ENCODE data around the gene LGI4.

Gene LGI4

GRCh38 chr19:35123573-35123972, 11.3 kb downstream of the LGI4 start:
- DNase-seq (ENCODE audit: low read depth): no peak

DNA sequence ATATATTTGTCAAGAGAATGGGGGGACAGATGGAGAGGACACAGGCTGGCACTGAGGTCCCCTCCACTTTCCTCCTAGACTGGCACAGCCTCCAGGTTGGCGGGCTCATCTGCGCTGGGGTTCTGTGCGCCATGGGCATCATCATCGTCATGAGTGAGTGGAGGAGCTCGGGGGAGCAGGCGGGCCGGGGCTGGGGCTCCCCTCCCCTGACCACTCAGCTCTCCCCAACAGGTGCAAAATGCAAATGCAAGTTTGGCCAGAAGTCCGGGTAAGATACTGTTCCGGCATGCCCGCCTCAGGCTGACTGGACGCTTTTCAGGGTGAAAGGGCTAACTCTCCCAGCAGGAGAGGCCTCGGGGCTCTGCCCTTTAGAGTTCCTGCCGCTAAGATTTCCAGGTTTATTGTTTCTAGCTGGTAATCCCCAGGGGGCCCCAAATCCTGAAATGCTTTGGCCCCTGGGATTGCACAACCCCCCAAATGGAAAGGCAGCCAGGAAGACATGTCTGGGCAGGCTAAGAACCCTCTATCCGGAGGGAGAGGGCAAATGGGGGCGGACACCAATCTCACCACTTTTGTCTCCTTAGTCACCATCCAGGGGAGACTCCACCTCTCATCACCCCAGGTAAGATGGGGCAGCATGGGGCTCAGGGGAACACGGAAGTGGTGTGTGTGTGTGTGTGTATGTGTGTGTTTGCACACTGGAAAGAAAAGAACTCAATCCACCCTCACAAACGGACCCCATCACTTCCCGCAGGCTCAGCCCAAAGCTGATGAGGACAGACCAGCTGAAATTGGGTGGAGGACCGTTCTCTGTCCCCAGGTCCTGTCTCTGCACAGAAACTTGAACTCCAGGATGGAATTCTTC, 11.9 kb downstream of the LGI4 start:
- no peak for DNase-seq (ENCODE audit: low read depth)

- DNase-seq (ENCODE audit: low read depth): no peak
Observed at GRCh38 chr19:35120898-35121297, 14.0 kb downstream of the LGI4 start.

DNA sequence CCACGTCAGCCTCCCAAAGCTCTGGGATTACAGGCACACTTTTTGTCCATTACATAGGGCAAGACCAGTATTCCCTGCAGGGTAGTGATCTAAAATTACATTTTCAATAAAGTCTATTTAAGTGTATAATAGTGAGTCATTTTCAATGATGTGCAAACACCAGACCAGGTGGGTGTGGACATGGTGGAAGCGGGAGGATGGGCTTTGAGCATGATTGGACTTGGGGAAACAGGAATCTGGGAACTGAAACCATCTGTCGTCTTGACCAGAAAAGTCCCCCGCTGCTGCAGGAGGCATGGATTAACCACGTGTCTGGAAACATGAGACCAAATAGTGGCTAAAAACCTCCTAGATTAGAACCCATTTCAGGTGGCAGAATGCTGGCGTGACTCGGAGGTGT, 14.4 kb downstream of the LGI4 start:
- DNase-seq (ENCODE audit: low read depth): no peak

- no peak for DNase-seq (ENCODE audit: low read depth)
Observed at GRCh38 chr19:35119578-35120155, 15.2 kb downstream of the LGI4 start.

GRCh38 chr19:35119091-35119490, 15.8 kb downstream of the LGI4 start:
- no peak for DNase-seq (ENCODE audit: low read depth)

- no peak for DNase-seq (ENCODE audit: low read depth)
Observed at GRCh38 chr19:35118268-35119020, 16.4 kb downstream of the LGI4 start.

DNA sequence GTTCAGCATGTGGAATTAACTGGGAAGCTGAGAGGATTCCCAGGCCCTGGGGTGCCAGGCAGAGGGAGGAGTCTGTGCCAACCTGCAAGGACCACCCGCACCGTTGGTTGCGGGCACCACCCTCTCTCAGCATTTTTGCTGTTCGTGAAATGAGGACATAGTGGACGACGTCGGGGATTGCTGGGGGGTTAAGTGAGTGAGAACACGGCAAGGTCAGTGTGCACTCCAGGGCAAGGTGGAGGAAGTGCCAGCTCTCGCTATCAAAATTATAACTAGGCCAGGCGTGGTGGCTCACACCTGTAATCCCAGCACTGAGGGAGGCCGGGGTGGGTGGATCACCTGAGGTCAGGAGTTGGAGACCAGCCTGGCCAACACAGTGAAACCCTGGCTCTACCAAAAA, 17.1 kb downstream of the LGI4 start:
- DNase-seq (ENCODE audit: low read depth): no peak

- DNase-seq (ENCODE audit: low read depth): no peak
Observed at GRCh38 chr19:35117116-35117515, 17.7 kb downstream of the LGI4 start.

DNA sequence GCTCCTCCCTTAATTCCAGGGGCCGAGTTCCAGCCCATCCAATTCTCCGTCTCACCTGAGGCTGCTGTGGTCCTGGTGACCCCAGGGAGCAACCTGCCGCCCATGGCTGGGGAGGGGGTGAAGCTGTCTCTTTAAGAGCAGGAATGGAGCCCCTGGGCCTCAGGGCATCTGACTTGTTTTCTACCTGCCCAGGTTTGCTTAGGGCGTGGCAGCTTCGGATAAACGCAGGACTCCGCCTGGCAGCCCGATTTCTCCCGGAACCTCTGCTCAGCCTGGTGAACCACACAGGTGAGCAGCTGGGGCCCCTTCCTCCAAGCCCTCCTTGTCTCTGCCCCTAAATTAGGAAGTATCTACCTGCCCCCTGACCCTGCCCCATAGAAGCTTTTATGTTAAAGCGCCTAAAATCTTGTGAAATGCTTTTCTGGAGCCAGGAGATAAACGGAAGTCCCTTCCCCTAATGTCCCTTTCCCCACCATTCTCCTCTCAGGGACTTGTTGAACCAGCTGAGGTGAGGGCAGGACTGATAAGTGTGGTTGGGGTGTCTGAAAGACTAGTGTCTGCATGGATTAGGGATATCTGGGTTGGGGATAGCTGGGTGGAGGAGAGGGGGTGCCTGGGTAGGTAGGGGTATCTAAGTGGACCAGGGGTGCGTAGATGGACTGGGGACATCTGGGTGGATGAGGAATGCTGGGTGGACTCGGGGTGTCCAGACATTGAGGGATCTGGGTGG, 18.6 kb downstream of the LGI4 start:
- DNase-seq (ENCODE audit: low read depth): no peak

DNA sequence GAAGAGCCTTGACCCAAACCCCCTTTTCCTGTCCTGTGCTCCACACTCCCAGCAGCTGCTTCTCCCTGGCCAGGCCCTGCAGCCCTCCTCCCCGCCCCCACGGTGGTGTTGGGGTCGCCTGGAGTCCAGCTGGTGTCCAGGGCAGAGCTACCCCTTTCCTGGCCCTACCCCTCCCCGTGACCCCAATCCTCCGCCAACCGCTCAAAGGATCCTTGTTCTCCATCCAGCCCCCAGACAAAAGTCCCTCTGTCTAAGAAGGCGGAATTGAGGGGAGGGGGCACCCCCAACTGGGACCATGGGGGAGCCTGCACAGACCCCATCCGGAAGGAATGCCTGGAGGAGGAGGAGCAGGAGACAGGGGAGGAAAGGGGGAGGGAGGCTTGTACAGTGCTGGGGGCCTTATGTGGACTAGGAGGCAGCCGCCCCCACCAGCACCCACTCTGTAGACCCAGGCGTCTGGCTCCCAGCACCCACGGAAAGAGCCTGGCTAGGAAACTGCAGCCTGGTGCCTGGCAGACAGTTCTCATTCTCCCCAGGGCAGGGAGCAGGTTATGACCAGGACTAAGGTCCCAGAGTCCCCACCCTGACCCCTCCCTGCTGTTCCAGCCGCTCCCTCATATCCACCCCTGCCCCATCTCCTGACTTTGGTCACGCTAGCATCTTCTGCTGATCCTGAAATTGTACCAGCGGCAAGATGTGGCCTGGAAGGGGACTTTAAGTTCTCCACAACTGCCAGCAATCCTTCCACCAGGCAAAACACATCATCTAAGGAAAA, 19.5 kb downstream of the LGI4 start, which contains the start of gene FXYD3:
Gene FXYD3, plus strand, starts transcription at position 647 of the 775 bp plus-strand sequence. CDS start 3,554 bp downstream, outside the sequence.
- DNase-seq (ENCODE audit: low read depth): no peak

- DNase-seq (ENCODE audit: low read depth): peak; percentile 52
Observed at GRCh38 chr19:35114353-35115176, 20.3 kb downstream of the LGI4 start.

DNA sequence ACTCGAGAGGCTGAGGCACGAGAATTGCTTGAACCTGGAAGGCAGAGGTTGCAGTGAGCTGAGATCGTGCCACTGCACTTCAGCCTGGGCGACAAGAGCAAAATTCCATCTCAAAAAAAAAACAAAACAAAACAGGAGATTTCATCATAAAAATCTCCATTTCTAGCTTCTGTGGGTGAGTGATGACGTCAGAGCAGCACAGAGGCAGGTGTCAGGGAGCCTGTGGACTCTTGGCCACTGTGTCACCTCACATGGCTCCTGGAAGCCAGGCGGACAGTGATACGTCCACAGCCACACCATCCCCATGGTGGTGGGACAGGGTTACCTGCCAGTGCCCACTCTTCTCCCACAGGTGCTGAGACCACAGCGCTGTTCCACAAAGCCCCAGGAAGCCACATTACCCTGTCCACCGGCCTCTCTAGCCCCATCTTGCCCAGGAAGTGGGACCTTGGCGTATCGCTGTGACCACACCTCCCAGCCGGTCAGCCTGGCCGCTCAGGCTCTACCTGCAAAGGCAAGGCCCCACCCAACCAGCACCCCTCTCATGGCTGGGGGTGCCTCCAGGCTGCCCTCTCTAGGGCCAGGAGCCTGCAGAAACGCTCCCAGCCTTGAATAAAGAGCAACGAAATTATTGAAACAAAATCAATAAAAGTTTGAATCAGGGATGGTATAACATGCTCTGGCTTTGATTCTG, 21.7 kb downstream of the LGI4 start:
- no peak for DNase-seq (ENCODE audit: low read depth)

- no peak for DNase-seq (ENCODE audit: low read depth)
Observed at GRCh38 chr19:35110974-35111373, 23.9 kb downstream of the LGI4 start.

DNA sequence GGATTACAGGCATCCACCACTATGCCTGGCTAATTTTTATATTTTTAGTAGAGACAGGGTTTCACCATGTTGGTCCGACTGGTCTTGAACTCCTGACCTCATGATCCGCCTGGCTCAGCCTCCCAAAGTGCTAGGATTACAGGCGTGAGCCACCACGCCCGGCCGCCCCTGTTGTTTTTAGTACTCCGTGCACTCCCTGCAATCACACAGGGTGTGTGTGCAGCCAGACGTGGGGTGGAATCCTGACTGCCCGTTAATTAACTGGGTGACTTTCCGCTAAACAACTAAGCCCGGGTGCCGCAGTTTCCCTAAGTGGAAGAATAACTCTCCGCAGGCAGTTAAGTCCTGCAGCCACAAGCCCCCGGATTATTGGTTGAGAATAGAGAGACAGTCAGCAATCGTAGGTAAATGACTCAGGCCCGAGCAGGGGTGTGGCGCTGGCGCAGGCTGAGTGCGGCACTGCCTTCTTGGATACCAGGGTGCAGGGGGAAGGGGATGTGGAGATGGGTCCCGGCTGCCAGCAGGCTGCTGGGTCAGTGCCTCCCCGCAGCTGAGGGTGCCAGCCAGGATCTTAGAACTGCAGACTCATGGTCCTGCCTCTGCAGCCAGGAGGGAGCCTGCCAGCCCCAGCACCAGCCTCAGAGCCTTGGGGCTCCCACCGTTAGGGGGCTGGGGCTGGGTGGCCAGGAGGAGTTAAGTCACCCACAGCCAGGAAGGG, 25.3 kb downstream of the LGI4 start:
- DNase-seq (ENCODE audit: low read depth): no peak

DNA sequence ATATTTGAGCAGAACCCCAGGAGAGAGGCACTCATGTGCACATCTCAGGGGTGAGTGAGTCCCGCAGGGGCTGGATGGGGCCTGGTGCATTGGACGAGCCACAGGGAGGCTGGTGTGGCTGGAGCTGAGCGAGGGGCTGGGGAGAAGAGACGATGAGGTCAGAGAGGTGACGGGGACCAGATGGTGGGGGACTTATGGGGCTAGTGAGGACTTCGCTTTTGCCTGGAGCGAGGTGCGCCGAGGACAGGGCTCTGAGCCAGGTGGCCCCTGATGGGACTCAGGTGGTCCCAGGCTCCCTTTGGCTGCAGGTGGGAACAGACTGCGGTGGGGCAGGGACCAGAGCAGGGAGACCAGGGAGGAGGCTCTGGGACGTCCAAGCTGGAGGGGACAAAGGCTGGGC, 26.1 kb downstream of the LGI4 start:
- no peak for DNase-seq (ENCODE audit: low read depth)

DNA sequence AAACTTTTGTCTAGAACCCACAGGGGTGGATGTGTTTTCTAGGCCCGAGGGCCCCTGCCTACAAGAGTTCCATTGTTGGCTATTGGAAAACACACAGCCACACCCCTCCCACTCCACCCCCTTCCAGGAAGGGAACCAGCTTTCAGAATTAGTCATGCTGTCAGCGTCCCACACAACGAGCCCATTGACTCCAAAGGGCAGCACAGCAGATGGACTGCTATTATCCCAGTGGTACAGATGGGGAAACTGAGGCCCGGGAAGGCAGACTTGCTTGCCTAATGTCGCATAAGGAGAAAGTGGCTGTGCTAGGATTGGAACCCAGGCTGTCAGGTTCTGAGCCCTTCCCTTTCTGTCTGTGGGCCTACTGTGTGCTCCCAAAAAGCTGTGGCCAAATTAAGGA, 27.3 kb downstream of the LGI4 start:
- no peak for DNase-seq (ENCODE audit: low read depth)

GRCh38 chr19:35106898-35107541, 27.8 kb downstream of the LGI4 start:
- DNase-seq (ENCODE audit: low read depth): no peak

GRCh38 chr19:35106291-35106583, 28.6 kb downstream of the LGI4 start:
- DNase-seq (ENCODE audit: low read depth): no peak
